IMR-90 (cell line): Measurements from ENCODE around the gene TENM3. TPM values are rescaled to one million over a fixed set of nuclear protein-coding genes. Genes with fewer than 3 reads are reported as not detected.

Experiments used
- ATAC-seq: fragments of 200-7000 bp; cut with Tn5 transposase; 2 replicates; pipeline ENCODE4 v1.9.1; 2020; ENCODE audit warnings: low read depth, mild to moderate bottlenecking, moderate library complexity
- BruUV-seq: library from RNA; stranded (reverse); fragments of 400-500 nt; replicated peaks from 2 replicates; lab custom pipeline; 2021; lab: Mats Ljungman, UMichigan
- CTCF ChIA-PET: fragments of 300-600 bp; formaldehyde crosslinking; extraction: SDS; loops from one replicate; lab custom pipeline; 2021; ENCODE audit warnings: antibody characterized with exemption; lab: Yijun Ruan, JAX
- POLR2A ChIA-PET: fragments of 300-600 bp; sonication (Branson Sonifier 250); formaldehyde crosslinking; loops from one replicate; lab custom pipeline; 2022; ENCODE audit warnings: antibody characterized with exemption; ENCODE audit not compliant: unreplicated experiment; lab: Charles Lee
- DNase-seq: peaks from one replicate; pipeline ENCODE4 v3.0.0; 2013
- H2AFZ ChIP-seq: replicated peaks from 2 replicates; pipeline ENCODE3; 2013; ENCODE audit warnings: low read length, mild to moderate bottlenecking; ENCODE audit not compliant: poor library complexity
- H2AK5ac ChIP-seq: 2 replicates; pipeline ENCODE4 v1.6.1; 2013; ENCODE audit warnings: low read depth, low read length, inconsistent platforms
- H2AK9ac ChIP-seq: replicated peaks from 2 replicates; pipeline ENCODE3; 2013; ENCODE audit warnings: mild to moderate bottlenecking, low read depth, low read length, moderate library complexity; ENCODE audit not compliant: poor library complexity
- H2BK120ac ChIP-seq: 2 replicates; pipeline ENCODE4 v1.6.1; 2013; ENCODE audit warnings: low read depth, low read length, inconsistent platforms
- H2BK15ac ChIP-seq: 3 replicates; pipeline ENCODE4 v1.6.1; 2013; ENCODE audit warnings: low read depth, low read length, inconsistent platforms
- H2BK20ac ChIP-seq: 2 replicates; pipeline ENCODE4 v1.6.1; 2013; ENCODE audit warnings: low read depth, mild to moderate bottlenecking, inconsistent platforms, low read length, moderate library complexity
- H2BK5ac ChIP-seq: 2 replicates; pipeline ENCODE4 v1.6.1; 2013; ENCODE audit warnings: mild to moderate bottlenecking, low read depth, low read length, inconsistent platforms; ENCODE audit not compliant: poor library complexity, severe bottlenecking
- H3K14ac ChIP-seq: replicated peaks from 2 replicates; pipeline ENCODE4 v1.6.1; 2013; ENCODE audit warnings: low read depth, low read length, inconsistent platforms
- H3K18ac ChIP-seq: 2 replicates; pipeline ENCODE4 v1.6.1; 2013; ENCODE audit warnings: low read depth, low read length, control low read depth
- H3K23ac ChIP-seq: 2 replicates; pipeline ENCODE4 v1.6.1; 2013; ENCODE audit warnings: low read depth, low read length, inconsistent platforms
- H3K27ac ChIP-seq: 2 replicates; pipeline ENCODE4 v1.5.1; 2013; ENCODE audit warnings: mild to moderate bottlenecking, control low read depth, low read length; ENCODE audit not compliant: insufficient read depth
- H3K27me3 ChIP-seq: 2 replicates; pipeline ENCODE4 v1.6.1; 2013; ENCODE audit warnings: low read length; ENCODE audit not compliant: control insufficient read depth, insufficient read depth
- H3K36me3 ChIP-seq: 2 replicates; pipeline ENCODE4 v1.6.1; 2013; ENCODE audit warnings: low read length, mixed read lengths; ENCODE audit not compliant: control insufficient read depth, insufficient read depth
- H3K4ac ChIP-seq: 2 replicates; pipeline ENCODE4 v1.6.1; 2013; ENCODE audit warnings: low read depth, low read length, inconsistent platforms
- H3K4me1 ChIP-seq: 2 replicates; pipeline ENCODE4 v1.6.1; 2013; ENCODE audit warnings: low read length, mixed read lengths; ENCODE audit not compliant: control insufficient read depth, insufficient read depth
- H3K4me2 ChIP-seq: 2 replicates; pipeline ENCODE4 v1.6.1; 2013; ENCODE audit warnings: low read depth, mild to moderate bottlenecking, control low read depth, low read length, moderate library complexity
- H3K4me3 ChIP-seq: 2 replicates; pipeline ENCODE4 v1.5.1; 2013; ENCODE audit warnings: low read depth, mild to moderate bottlenecking, control low read depth, low read length, moderate library complexity; ENCODE audit not compliant: insufficient read depth
- H3K56ac ChIP-seq: 2 replicates; pipeline ENCODE4 v1.6.1; 2013; ENCODE audit warnings: low read length, inconsistent platforms; ENCODE audit not compliant: insufficient read depth; ENCODE audit errors: extremely low read depth
- H3K79me1 ChIP-seq, 2 experiments: 2 replicates each; pipeline ENCODE4 v1.6.1; 2013; ENCODE audit warnings: low read length in 2 of 2, inconsistent platforms in 1 of 2, low read depth in 1 of 2
- H3K9ac ChIP-seq: 2 replicates; pipeline ENCODE4 v1.6.1; 2013; ENCODE audit warnings: low read depth, low read length, control low read depth
- H3K9me1 ChIP-seq: 2 replicates; pipeline ENCODE4 v1.6.1; 2013; ENCODE audit warnings: low read length, inconsistent platforms; ENCODE audit not compliant: insufficient read depth
- H3K9me3 ChIP-seq: 2 replicates; pipeline ENCODE4 v1.6.1; 2013; ENCODE audit warnings: low read length; ENCODE audit not compliant: control insufficient read depth, insufficient read depth
- H4K20me1 ChIP-seq: 2 replicates; pipeline ENCODE4 v1.6.1; 2013; ENCODE audit warnings: low read length, inconsistent platforms; ENCODE audit not compliant: insufficient read depth
- H4K5ac ChIP-seq: 2 replicates; pipeline ENCODE4 v1.6.1; 2013; ENCODE audit warnings: mild to moderate bottlenecking, low read depth, low read length, control low read depth
- H4K8ac ChIP-seq, 2 experiments: 2 replicates each; pipeline ENCODE4 v1.6.1; 2013; ENCODE audit warnings: low read depth in 2 of 2, low read length in 2 of 2, control low read depth in 1 of 2, inconsistent platforms in 1 of 2
- H4K91ac ChIP-seq: 2 replicates; pipeline ENCODE4 v1.6.1; 2013; ENCODE audit warnings: low read depth, low read length, inconsistent platforms; ENCODE audit not compliant: insufficient read depth
- BHLHE40 ChIP-seq: fragments of 150-350 bp; IDR thresholded peaks from 2 replicates; pipeline ENCODE4 v1.6.1; 2016; ENCODE audit warnings: mild to moderate bottlenecking, low read depth, low read length
- CEBPB ChIP-seq: IDR thresholded peaks from 2 replicates; pipeline ENCODE4 v1.6.1; 2012; ENCODE audit warnings: low read depth, low read length, improper control_type of control experiment
- CHD1 ChIP-seq: IDR thresholded peaks from 2 replicates; pipeline ENCODE4 v1.6.1; 2012; ENCODE audit warnings: low read depth, low read length, improper control_type of control experiment
- ELK1 ChIP-seq: fragments of 150-350 bp; IDR thresholded peaks from 2 replicates; pipeline ENCODE4 v1.6.1; 2016; ENCODE audit warnings: low read depth, mild to moderate bottlenecking, low read length, moderate library complexity, borderline replicate concordance
- MAZ ChIP-seq: IDR thresholded peaks from 2 replicates; pipeline ENCODE4 v1.6.1; 2012; ENCODE audit warnings: low read depth, mild to moderate bottlenecking, low read length, improper control_type of control experiment, moderate library complexity, borderline replicate concordance
- MXI1 ChIP-seq: IDR thresholded peaks from 2 replicates; pipeline ENCODE4 v1.6.1; 2012; ENCODE audit warnings: low read depth, mild to moderate bottlenecking, low read length, moderate library complexity, borderline replicate concordance
- RAD21 ChIP-seq: IDR thresholded peaks from 2 replicates; pipeline ENCODE4 v1.6.1; 2012; ENCODE audit warnings: low read length, improper control_type of control experiment
- RCOR1 ChIP-seq: IDR thresholded peaks from 2 replicates; pipeline ENCODE4 v1.6.1; 2012; ENCODE audit warnings: mild to moderate bottlenecking, low read length, improper control_type of control experiment; ENCODE audit not compliant: insufficient replicate concordance
- RFX5 ChIP-seq: IDR thresholded peaks from 2 replicates; pipeline ENCODE4 v1.8.0; 2012; ENCODE audit warnings: low read depth, mild to moderate bottlenecking, low read length, moderate library complexity
- SMC3 ChIP-seq: fragments of 150-350 bp; IDR thresholded peaks from 2 replicates; pipeline ENCODE4 v1.6.1; 2016; ENCODE audit warnings: low read depth, mild to moderate bottlenecking, antibody characterized with exemption, low read length, moderate library complexity
- USF2 ChIP-seq: fragments of 150-350 bp; IDR thresholded peaks from 2 replicates; pipeline ENCODE4 v1.6.1; 2017; ENCODE audit warnings: mild to moderate bottlenecking, antibody characterized with exemption, low read length, low read depth
- WGBS, 2 experiments: methylation state at CpG; one replicate each; pipeline versions ENCODE4 v1.1.5 to v1.1.7; 2013; ENCODE audit warnings: missing lambda C conversion rate in 2 of 2; ENCODE audit not compliant: insufficient read length in 1 of 2; ENCODE audit errors: extremely low coverage in 2 of 2; 5-methylcytosine and 5-hydroxymethylcytosine counted together
- dilution Hi-C: fragments of 300-500 bp; cut with HindIII; formaldehyde crosslinking; loops from one replicate; pipeline ENCODE4 v1.14.3; 2018; ENCODE audit warnings: low sequenced_read_pairs; ENCODE audit not compliant: unreplicated experiment
- in situ Hi-C: fragments of 300-500 bp; cut with MboI; formaldehyde crosslinking; loops from 3 replicates; pipeline ENCODE4 v1.14.3; 2019; ENCODE audit warnings: low sequenced_read_pairs, inconsistent platforms, mixed read lengths
- intact Hi-C: fragments of 100-400 bp; cut with micrococcal nuclease; formaldehyde crosslinking; loops from 2 replicates; pipeline ENCODE4 v1.10.0; 2022
- polyA plus RNA-seq, 3 experiments: library from polyadenylated mRNA; depleted of rRNA; stranded (reverse); fragments of >200 nt; gene quantifications; 2 replicates each; pipeline ENCODE4 v1.2.3, GENCODE V29; 2012; ENCODE audit warnings: low replicate concordance in 1 of 3
- total RNA-seq: library from RNA; depleted of rRNA; stranded (reverse); fragments of >200 nt; gene quantifications from 2 replicates; pipeline ENCODE4 v1.2.3, GENCODE V29; 2012

TENM3 gene
- total and polyA plus RNA-seq, 2 of the 4 experiments (the other 2 are of a cell fraction): 29.9 to 173 TPM

DNA sequence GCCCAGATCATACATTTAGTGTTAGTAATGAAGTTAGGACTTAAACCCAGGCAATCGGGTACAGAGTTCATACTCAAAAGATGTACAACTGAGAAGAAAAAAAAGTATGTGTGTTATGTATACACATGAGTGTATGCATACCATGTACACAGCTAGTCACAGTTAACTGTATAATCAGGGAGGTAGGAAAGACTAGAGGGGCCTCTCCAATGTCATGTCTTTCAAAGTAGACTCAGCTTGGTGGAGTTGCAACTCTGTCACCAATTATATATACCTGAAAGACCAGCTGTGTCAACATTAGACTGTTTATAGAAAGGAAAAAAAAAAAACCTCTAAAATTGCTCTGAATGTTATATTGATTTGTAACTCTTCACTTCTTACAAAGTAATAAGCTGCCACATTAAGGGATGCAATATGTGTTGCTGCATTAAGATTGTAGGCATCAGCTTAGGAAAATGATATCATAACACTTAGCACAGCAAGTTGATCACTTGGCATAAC, 506.5 kb downstream of the TENM3 start:
- no peak overlapping the region for H4K91ac ChIP-seq
- ChIA-PET POLR2A (no interaction called here), CTCF (interaction anchor here (1.3 kb wide), 1 partner anchor 13 kb away, joined by 3 read pairs; no protein-coding TSS in a partner anchor)
- peak; percentile 27 for DNase-seq
- intact Hi-C loops (no loop called here), in situ Hi-C loops (no loop called here), dilution Hi-C loops (no loop called here)
- peak overlapping the region; percentile 54; the same call in 1 of the 2 replicates for H2BK120ac ChIP-seq
- H3K4ac ChIP-seq: peak overlapping the region; percentile 11; the same call in 1 of the 2 replicates
- H3K27ac ChIP-seq: no peak overlapping the region
- TF ChIP-seq MXI1 (no peak), CHD1 (no peak), RAD21 (no peak), ELK1 (no peak), CEBPB (no peak), USF2 (no peak), BHLHE40 (no peak), RCOR1 (no peak), SMC3 (no peak), RFX5 (no peak), MAZ (no peak)
- H2AFZ ChIP-seq: no peak overlapping the region
- no peak overlapping the region for H3K4me2 ChIP-seq
- no peaks in the 10 kb centered on the region for H4K20me1 ChIP-seq
- peak; percentile 38; the same call in 1 of the 2 replicates for ATAC-seq
- H3K79me1 ChIP-seq: no peaks in the 10 kb centered on the region; a peak in 1 of 4 replicates
- no CpG with 5 or more reads among the region's 1 CpG for WGBS, 2 experiments
- H3K4me3 ChIP-seq: no peak overlapping the region
- H4K8ac ChIP-seq: peak overlapping the region in 1 of 2 experiments; percentile 49; a peak in 1 of 4 replicates
- no peaks in the 10 kb centered on the region for H3K27me3 ChIP-seq
- H2BK20ac ChIP-seq: peak overlapping the region; percentile 27; the same call in 1 of the 2 replicates
- H3K9me3 ChIP-seq: peaks cover 5% of the 10 kb centered on the region
- peak overlapping the region; percentile 28; the same call in 1 of the 2 replicates for H3K18ac ChIP-seq
- no peak overlapping the region for H2AK9ac ChIP-seq
- peak overlapping the region; percentile 71 for H2BK5ac ChIP-seq
- peaks cover 6% of the 10 kb centered on the region; the same call in 1 of the 2 replicates for H3K9me1 ChIP-seq
- H2AK5ac ChIP-seq: no peak overlapping the region
- no peak overlapping the region for H3K9ac ChIP-seq
- H2BK15ac ChIP-seq: peak overlapping the region; percentile 60; the same call in 1 of the 3 replicates
- no peak overlapping the region; the same call in 1 of the 2 replicates for H4K5ac ChIP-seq
- BruUV-seq: no TSS peak
- H3K56ac ChIP-seq: no peak overlapping the region
- H3K4me1 ChIP-seq: peaks cover 4% of the 10 kb centered on the region; the same call in 1 of the 2 replicates
- peak overlapping the region; percentile 13; the same call in 1 of the 2 replicates for H3K23ac ChIP-seq
- peak overlapping the region; percentile 38; the same call in 1 of the 2 replicates for H3K14ac ChIP-seq
- H3K36me3 ChIP-seq: peaks cover 4% of the 10 kb centered on the region; the same call in 1 of the 2 replicates
